Measurements from ENCODE around the gene NAV2.
"Not testable (repeated sequence)": the region's sequence is repeated elsewhere in the genome, so short reads cannot be mapped to it uniquely, and the experiment has no call there.

NAV2 gene

GRCh38 chr11:20066783-20067156 lies 354.1 kb downstream of the NAV2 start:
- in situ Hi-C loops (cut with HindIII; ENCODE audit: low pct_unique_long_range_greater_than_20kb, low sequenced_read_pairs) = no loop called here
- DNase-seq (ENCODE audit: low read depth in 1 of 2, low spot score in 1 of 2) = no peak
- TF ChIP-seq JUND (IDR thresholded peaks at IDR 0.05; ENCODE audit: low read depth) = no peak

- in situ Hi-C loops (cut with HindIII; ENCODE audit: low pct_unique_long_range_greater_than_20kb, low sequenced_read_pairs) = no loop called here
- TF ChIP-seq JUND (IDR thresholded peaks at IDR 0.05; ENCODE audit: low read depth) = no peak
- no peak for DNase-seq (ENCODE audit: low read depth in 1 of 2, low spot score in 1 of 2)
Measured at GRCh38 chr11:20067665-20068064, 355.0 kb downstream of the NAV2 start.

DNA sequence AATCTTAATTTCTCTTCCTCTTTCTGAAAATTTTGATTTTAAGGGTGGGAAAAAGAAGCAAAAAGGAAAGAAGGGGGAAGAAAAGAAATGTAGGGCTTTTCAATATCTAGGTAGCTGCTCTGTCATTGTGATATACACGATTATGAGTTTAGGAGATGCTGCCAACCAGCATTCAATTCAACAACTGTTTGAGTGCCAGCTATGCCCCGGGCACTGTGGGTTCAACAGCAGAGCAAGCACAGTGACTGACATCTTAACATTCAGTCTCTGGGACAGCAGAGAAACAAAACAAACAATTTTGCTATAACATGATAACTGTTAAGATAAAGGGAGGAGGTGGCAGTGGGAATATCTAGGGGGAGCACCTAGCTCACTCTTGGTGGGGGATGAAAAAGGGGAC lies 356.1 kb downstream of the NAV2 start:
- peak in 1 of 2 experiments; percentile 72 for DNase-seq (ENCODE audit: low read depth in 1 of 2, low spot score in 1 of 2)
- no peak for TF ChIP-seq JUND (IDR thresholded peaks at IDR 0.05; ENCODE audit: low read depth)
- in situ Hi-C loops (cut with HindIII; ENCODE audit: low pct_unique_long_range_greater_than_20kb, low sequenced_read_pairs) = no loop called here

GRCh38 chr11:20070459-20070858 lies 357.8 kb downstream of the NAV2 start:
- in situ Hi-C loops (cut with HindIII; ENCODE audit: low pct_unique_long_range_greater_than_20kb, low sequenced_read_pairs) = no loop called here
- peak in 1 of 2 experiments; percentile 81 for DNase-seq (ENCODE audit: low read depth in 1 of 2, low spot score in 1 of 2)

DNA sequence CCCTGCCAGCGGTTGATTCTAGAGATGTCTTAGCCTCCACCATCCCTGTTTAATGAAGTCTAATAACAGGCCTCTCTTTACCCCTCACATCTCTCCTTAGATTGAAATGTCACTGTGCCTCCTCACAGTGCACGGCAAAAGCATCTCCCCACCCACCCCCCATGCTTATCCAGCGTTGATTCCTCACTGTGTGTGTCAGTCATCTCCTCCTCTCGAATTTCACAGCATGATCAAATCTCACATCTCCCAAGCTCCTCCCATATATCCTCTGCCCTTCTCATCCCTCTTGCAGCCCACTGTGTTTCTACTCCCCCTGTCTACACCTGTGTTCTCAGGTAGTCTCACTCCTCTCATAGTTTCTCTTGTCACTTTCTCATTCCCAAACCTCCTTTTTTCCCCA lies 363.0 kb downstream of the NAV2 start:
- no peak for DNase-seq (ENCODE audit: low read depth in 1 of 2, low spot score in 1 of 2)
- in situ Hi-C loops (cut with HindIII; ENCODE audit: low pct_unique_long_range_greater_than_20kb, low sequenced_read_pairs) = no loop called here
- no peak for TF ChIP-seq JUND (IDR thresholded peaks at IDR 0.05; ENCODE audit: low read depth)

More at GRCh38 chr11:20070459-20070858, 357.8 kb downstream of the NAV2 start:
- no peak for TF ChIP-seq JUND (IDR thresholded peaks at IDR 0.05; ENCODE audit: low read depth)

GRCh38 chr11:20078846-20079245 lies 366.2 kb downstream of the NAV2 start:
- no peak for TF ChIP-seq JUND (IDR thresholded peaks at IDR 0.05; ENCODE audit: low read depth)
- DNase-seq (ENCODE audit: low read depth in 1 of 2, low spot score in 1 of 2) = no peak
- in situ Hi-C loops (cut with HindIII; ENCODE audit: low pct_unique_long_range_greater_than_20kb, low sequenced_read_pairs) = no loop called here

DNA sequence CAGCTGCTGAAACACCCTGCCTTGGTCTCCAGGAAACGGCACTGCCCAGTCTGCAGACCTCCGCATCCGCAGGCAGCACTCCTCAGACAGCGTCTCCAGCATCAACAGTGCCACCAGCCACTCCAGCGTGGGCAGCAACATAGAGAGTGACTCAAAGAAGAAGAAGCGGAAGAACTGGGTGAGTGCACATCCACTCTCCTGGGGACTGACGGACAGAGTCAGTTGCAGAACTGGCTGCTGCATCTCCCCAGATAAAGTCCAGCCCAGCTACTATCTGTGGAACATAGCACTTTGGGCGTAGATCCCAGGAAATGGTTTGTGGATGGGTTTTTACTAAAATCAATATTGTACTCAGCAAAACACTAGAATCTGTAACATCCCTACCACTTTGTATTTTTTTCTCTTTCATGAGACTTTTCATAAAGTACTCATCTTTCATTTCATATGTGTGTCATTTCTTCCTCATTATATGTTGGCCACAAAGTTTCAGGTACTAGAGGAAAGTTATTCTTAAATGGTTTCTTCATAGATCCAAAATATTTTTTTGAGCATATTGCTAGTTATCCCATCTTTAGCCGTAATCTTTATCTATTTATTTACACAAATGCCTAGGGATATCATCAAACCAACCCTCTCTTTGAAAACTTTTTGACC lies 367.5 kb downstream of the NAV2 start:
- in situ Hi-C loops (cut with HindIII; ENCODE audit: low pct_unique_long_range_greater_than_20kb, low sequenced_read_pairs) = no loop called here
- no peak for TF ChIP-seq JUND (IDR thresholded peaks at IDR 0.05; ENCODE audit: low read depth)

DNA sequence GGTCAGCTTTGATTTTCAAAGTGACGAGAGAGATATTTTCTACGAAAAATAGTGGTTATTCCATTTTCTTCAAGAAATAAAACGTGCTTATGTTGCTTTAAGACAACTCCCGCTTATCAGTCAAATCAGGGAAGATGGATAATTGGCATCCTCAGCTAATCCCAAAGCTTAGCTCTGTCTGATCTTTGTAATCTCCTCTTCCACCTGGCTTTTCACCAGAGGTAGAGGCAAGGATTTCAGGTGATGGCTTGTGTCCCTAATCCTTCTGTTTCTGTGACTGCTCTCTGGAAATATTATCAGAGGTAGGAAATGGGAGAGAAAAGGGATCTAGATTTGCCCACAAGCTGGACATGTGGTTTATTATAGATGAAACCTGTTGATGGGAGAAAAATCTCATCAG lies 368.7 kb downstream of the NAV2 start:
- no peak for TF ChIP-seq JUND (IDR thresholded peaks at IDR 0.05; ENCODE audit: low read depth)
- in situ Hi-C loops (cut with HindIII; ENCODE audit: low pct_unique_long_range_greater_than_20kb, low sequenced_read_pairs) = no loop called here
- DNase-seq (ENCODE audit: low read depth in 1 of 2, low spot score in 1 of 2) = no peak

More for the DNA sequence above, 367.5 kb downstream of the NAV2 start:
- no peak for DNase-seq (ENCODE audit: low read depth in 1 of 2, low spot score in 1 of 2)

DNA sequence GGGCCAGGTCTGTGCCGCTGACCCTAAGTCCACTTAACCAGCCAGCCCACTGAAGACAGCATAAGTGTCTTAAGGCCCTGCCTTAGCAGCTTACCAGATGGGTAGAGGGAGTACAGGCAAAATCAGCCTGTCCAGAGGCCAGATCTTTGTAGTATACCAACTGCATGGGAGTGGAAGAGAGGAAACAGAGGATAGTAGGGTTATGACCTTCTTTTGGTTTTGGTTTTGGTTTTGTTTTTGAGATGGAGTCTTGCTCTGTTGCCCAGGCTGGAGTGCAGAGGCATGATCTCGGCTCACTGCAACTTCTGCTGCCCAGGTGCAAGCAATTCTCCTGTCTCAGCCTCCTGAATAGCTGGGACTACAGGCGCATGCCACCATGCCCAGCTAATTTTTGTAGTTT lies 371.2 kb downstream of the NAV2 start:
- in situ Hi-C loops (cut with HindIII; ENCODE audit: low pct_unique_long_range_greater_than_20kb, low sequenced_read_pairs); DNase-seq (ENCODE audit: low read depth in 1 of 2, low spot score in 1 of 2): not testable (repeated sequence)

DNA sequence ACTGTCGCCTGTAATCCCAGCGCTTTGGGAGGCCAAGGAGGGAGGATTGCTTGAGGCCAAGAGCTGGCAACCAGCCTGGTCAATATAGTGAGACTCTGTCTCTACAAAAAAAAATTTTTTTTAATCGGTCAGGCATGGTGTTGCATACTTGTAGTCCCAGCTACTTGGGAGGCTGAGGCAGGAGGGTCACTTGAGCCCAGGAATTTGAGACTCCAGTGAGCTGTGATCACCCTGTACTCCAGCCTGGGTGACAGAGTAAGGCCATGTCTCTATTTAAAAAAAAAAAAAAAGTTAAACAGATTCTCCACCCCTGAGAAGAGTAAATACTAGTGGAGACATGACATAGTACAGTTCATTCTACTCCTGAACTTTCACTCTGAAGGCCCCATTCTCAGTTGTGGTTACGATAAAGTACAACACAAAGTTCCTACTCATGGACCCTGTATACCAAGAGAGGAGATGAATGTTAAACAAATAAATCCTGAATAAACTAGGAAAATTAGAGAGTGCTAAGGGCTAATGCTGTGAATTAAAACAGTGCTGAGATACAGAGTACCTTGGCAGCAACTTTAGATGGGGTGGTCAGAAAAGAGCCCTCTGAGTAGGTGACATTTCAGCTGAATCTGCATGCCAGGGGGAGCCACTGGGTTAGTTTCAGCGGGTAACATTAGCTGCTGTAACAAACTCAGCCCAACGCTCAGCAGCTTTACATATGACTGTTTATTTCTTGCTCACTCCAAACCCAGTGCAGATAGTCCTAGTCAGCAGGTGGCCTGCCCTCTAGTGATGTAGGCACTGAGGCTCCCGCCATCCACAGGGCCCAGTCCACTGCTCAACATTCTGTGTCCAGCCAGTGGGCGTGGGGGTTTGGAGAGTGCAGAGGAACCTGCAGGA lies 372.5 kb downstream of the NAV2 start:
- DNase-seq (ENCODE audit: low read depth in 1 of 2, low spot score in 1 of 2) = no peak
- no peak for TF ChIP-seq JUND (IDR thresholded peaks at IDR 0.05; ENCODE audit: low read depth)
- in situ Hi-C loops (cut with HindIII; ENCODE audit: low pct_unique_long_range_greater_than_20kb, low sequenced_read_pairs) = no loop called here

GRCh38 chr11:20085918-20086317 lies 373.3 kb downstream of the NAV2 start:
- DNase-seq (ENCODE audit: low read depth in 1 of 2, low spot score in 1 of 2) = no peak
- no peak for TF ChIP-seq JUND (IDR thresholded peaks at IDR 0.05; ENCODE audit: low read depth)
- in situ Hi-C loops (cut with HindIII; ENCODE audit: low pct_unique_long_range_greater_than_20kb, low sequenced_read_pairs) = no loop called here

GRCh38 chr11:20087118-20087521 lies 374.5 kb downstream of the NAV2 start:
- no peak for TF ChIP-seq JUND (IDR thresholded peaks at IDR 0.05; ENCODE audit: low read depth)
- in situ Hi-C loops (cut with HindIII; ENCODE audit: low pct_unique_long_range_greater_than_20kb, low sequenced_read_pairs) = no loop called here

More at GRCh38 chr11:20087118-20087521, 374.5 kb downstream of the NAV2 start:
- no peak for DNase-seq (ENCODE audit: low read depth in 1 of 2, low spot score in 1 of 2)

All from T47D (cell line).